ENCODE results near the gene ASB6. TPM values are rescaled to one million over a fixed set of nuclear protein-coding genes. Genes with fewer than 3 reads are reported as not detected.
"Not testable (repeated sequence)": the region's sequence is repeated elsewhere in the genome, so short reads cannot be mapped to it uniquely, and the experiment has no call there.

ASB6 gene
- total RNA-seq, 4 donors from 2014 or later: 14.9 to 25.5 (median 22.4) TPM

DNA sequence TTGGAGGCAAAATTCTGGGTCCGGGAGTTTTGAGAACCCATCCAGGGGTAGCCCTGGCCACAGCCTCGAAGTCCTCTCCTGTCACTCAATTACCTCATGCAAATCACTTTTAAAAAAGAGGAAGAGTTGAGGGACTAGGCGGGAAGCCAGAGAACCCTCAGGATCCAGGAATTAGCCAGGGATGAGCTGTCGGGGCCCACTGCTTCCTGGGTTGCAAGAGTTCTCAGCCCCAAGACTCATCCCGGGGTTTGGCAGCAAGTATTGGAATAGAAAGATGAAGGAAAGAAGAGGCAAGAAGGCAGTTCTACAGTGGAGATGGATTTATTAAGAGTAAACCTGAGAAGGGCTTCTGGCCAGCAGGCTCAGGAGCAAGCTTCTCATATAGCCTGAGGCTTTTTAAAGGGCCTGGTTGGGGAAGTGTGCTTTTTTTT is 46.6 kb downstream of the ASB6 start:
- peak overlapping the region in 2 of 4 donors; percentile 53 to 94 for H3K27ac ChIP-seq
- peaks cover 0 to 41% (median 16%) of the 10 kb centered on the region in 4 donors for H3K4me1 ChIP-seq
- no peak overlapping the region for H3K4me3 ChIP-seq
- H3K27me3 ChIP-seq: no peaks in the 10 kb centered on the region
- WGBS, 2 donors: 49 to 53% methylated on average over 5 of the region's 5 CpGs
- DNase-seq (ENCODE audit: low spot score in 2 of 2): no peak
- H3K36me3 ChIP-seq: no peaks in the 10 kb centered on the region
- no peaks in the 10 kb centered on the region for H3K9me3 ChIP-seq
- TF ChIP-seq, protein P1, sequence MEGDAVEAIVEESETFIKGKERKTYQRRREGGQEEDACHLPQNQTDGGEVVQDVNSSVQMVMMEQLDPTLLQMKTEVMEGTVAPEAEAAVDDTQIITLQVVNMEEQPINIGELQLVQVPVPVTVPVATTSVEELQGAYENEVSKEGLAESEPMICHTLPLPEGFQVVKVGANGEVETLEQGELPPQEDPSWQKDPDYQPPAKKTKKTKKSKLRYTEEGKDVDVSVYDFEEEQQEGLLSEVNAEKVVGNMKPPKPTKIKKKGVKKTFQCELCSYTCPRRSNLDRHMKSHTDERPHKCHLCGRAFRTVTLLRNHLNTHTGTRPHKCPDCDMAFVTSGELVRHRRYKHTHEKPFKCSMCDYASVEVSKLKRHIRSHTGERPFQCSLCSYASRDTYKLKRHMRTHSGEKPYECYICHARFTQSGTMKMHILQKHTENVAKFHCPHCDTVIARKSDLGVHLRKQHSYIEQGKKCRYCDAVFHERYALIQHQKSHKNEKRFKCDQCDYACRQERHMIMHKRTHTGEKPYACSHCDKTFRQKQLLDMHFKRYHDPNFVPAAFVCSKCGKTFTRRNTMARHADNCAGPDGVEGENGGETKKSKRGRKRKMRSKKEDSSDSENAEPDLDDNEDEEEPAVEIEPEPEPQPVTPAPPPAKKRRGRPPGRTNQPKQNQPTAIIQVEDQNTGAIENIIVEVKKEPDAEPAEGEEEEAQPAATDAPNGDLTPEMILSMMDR (IDR thresholded peaks at IDR 0.05): no peak
- no peak for TF ChIP-seq EP300 (IDR thresholded peaks at IDR 0.05)
- no peak for TF ChIP-seq POLR2A (IDR thresholded peaks at IDR 0.05)

DNA sequence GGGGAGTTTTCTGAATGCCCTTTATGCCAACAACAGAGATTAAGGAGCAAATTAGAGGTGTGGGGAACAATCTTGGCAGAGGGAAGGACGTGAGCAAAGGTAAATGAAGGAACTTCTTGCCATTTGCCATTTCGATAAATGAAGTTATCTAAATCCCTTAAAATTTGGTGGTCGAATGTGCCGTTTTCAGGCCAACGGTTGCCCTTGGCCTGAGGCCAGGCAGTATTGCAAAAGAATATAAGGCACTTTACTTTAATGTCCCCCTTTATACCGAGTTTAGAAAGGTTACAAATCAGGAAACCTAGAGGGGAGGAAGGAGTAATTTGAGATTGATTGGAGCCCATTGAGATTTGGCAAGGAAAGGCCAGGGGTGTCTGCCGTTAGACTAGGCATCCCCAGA is 47.3 kb downstream of the ASB6 start:
- Histone ChIP-seq H3K36me3 (no peaks in the 10 kb centered on the region), H3K27ac (peak overlapping the region in 2 of 4 donors; percentile 12 to 53), H3K4me3 (no peak overlapping the region), H3K9me3 (no peaks in the 10 kb centered on the region), H3K4me1 (peaks cover 0 to 41% (median 16%) of the 10 kb centered on the region in 4 donors), H3K27me3 (no peaks in the 10 kb centered on the region)
- WGBS, 2 donors: 46 to 50% methylated on average over 7 of the region's 7 CpGs
- DNase-seq (ENCODE audit: low spot score in 2 of 2): no peak
- TF ChIP-seq EP300 (IDR thresholded peaks at IDR 0.05) (no peak), POLR2A (IDR thresholded peaks at IDR 0.05) (no peak)
- TF ChIP-seq, protein P1 (IDR thresholded peaks at IDR 0.05): no peak

DNA sequence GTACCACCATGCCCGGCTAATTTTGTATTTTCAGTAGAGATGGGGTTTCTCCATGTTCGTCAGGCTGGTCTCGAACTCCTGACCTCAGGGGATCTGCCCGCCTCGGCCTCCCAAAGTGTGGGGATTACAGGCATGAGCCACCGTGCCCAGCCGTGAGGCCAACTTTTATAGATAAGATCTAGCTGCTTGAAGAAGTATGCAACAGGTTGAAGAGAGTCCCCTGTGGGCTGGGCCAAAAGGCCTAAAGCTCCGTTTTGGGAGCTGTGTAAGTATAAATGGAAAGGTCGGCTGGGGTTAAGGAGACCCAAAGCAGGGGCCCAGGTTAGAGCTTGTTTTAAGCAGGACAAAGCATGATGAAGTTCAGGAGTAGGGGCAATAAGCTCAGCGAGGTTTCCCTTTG is 49.2 kb downstream of the ASB6 start:
- H3K4me3 ChIP-seq; DNase-seq (ENCODE audit: low spot score in 2 of 2); H3K9me3 ChIP-seq; H3K27me3 ChIP-seq; H3K36me3 ChIP-seq; H3K27ac ChIP-seq: not testable (repeated sequence)
- WGBS, 2 donors: 84 to 87% methylated on average over 10 of the region's 10 CpGs
- H3K4me1 ChIP-seq: peaks cover 0 to 33% (median 12%) of the 10 kb centered on the region in 4 donors

DNA sequence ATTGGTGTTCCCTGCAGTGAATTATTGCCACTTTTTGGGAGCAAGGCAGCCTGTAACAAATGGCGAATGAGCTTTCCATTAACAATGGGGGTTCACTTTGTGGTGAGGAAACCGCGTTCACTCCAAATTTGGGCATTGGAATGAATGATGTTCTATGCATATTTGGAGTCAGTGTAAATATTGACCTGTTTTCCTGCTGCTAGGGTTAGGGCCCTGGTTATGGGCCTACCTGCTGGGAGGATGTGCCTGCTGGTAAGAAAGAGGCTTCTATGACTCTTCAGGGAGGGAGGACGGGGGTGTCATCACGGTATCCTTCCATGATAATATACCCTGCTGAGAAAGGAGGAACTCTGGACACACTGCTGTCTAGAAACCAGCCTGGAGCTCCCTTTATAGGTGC is 50.0 kb downstream of the ASB6 start:
- TF ChIP-seq POLR2A (IDR thresholded peaks at IDR 0.05) (no peak), EP300 (IDR thresholded peaks at IDR 0.05) (no peak)
- TF ChIP-seq, protein P1 (IDR thresholded peaks at IDR 0.05): no peak
- Histone ChIP-seq H3K4me1 (peaks cover 0 to 32% (median 5%) of the 10 kb centered on the region in 4 donors), H3K36me3 (no peaks in the 10 kb centered on the region), H3K9me3 (no peaks in the 10 kb centered on the region), H3K27me3 (no peaks in the 10 kb centered on the region), H3K27ac (no peak overlapping the region), H3K4me3 (no peak overlapping the region)
- no peak for DNase-seq (ENCODE audit: low spot score in 2 of 2)
- 72 to 78% methylated on average over 5 of the region's 5 CpGs for WGBS, 2 donors

DNA sequence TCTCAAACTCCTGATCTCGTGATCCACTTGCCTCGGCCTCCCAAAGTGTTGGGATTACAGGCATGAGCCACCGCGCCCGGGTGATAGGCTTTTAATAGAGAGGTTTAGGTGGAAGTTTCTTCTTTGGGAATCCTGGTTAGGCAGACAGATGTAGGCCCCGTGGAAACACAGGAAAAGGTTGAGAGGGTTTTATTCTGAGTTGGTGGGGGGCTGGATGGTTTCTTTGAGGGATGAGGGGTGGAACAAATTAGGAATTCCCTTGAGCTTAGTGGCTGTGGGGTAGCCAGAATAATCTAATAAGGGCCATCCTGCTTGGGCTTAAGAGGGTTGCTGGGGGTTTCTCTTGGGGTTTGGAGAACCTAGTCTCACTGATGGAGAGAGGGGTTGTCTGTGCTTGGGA is 51.5 kb downstream of the ASB6 start:
- Histone ChIP-seq H3K4me3 (no peak overlapping the region), H3K9me3 (no peaks in the 10 kb centered on the region), H3K36me3 (no peaks in the 10 kb centered on the region), H3K4me1 (peaks cover 0 to 24% (median 0%) of the 10 kb centered on the region in 4 donors), H3K27me3 (no peaks in the 10 kb centered on the region), H3K27ac (no peak overlapping the region)
- WGBS, 2 donors: 74 to 84% methylated on average over 6 of the region's 6 CpGs
- TF ChIP-seq POLR2A (IDR thresholded peaks at IDR 0.05): no peak
- no peak for DNase-seq (ENCODE audit: low spot score in 2 of 2)

DNA sequence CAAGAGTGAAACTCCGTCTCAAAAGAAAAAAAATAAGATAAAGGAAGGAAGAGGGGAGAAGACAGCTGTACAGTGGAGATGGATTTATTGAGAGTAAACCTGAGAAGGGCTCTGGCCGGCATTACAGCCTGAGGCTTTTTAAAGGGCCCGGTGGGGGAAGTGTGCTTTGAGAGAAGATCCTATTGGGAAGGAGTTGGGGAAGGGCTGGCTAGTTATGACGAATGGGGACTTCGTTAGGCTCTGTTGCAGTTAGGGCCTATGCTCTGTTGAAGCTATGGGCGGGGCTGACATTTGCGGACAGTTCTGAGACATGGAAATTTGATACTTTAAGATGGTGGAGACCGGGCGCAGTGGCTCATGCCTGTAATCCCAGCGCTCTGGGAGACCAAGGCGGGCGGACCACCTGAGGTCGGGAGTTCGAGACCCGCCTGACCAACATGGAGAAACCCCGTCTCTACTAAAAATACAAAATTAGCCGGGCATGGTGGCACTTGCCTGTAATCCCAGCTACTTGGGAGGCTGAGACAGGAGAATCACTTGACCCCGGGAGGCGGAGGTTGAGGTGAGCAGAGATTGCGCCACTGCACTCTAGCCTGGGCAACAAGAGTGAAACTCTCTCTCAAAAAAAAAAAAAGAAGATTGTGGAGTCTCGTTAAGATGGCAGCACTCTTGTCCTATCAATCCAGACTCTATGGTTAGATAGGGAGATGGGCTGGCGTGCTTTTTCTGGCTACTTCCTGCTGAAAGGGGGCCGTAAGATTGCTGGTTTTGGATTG is 54.3 kb downstream of the ASB6 start:
- Histone ChIP-seq H3K4me3 (no peak overlapping the region), H3K9me3 (no peaks in the 10 kb centered on the region), H3K27ac (peak overlapping the region in 1 of 4 donors; percentile 38), H3K4me1 (peaks cover 0 to 19% (median 2%) of the 10 kb centered on the region in 4 donors), H3K27me3 (no peaks in the 10 kb centered on the region), H3K36me3 (no peaks in the 10 kb centered on the region)
- DNase-seq (ENCODE audit: low spot score in 2 of 2): no peak
- WGBS, 2 donors: 78 to 84% methylated on average over 23 of the region's 23 CpGs
- TF ChIP-seq POLR2A (IDR thresholded peaks at IDR 0.05) (no peak), EP300 (IDR thresholded peaks at IDR 0.05) (no peak)
- TF ChIP-seq, protein P1 (IDR thresholded peaks at IDR 0.05): no peak
